Measurements from ENCODE around the gene MFAP4.

Gene MFAP4

GRCh38 chr17:19401321-19402010, 14.5 kb upstream of the MFAP4 start:
- TF ChIP-seq YY1 (IDR thresholded peaks at IDR 0.05; ENCODE audit: low read depth) (no peak), MAX (IDR thresholded peaks at IDR 0.05) (no peak), CREB1 (IDR thresholded peaks at IDR 0.05; ENCODE audit: low read depth) (no peak), FOXM1 (IDR thresholded peaks at IDR 0.05; ENCODE audit: borderline replicate concordance, low read depth) (no peak), TAF1 (IDR thresholded peaks at IDR 0.05; ENCODE audit: low read depth) (no peak), NFIC (IDR thresholded peaks at IDR 0.05) (no peak), EP300 (IDR thresholded peaks at IDR 0.05; ENCODE audit: borderline replicate concordance) (no peak), ZBTB7A (IDR thresholded peaks at IDR 0.05; ENCODE audit: low read depth) (no peak), USF1 (IDR thresholded peaks at IDR 0.05) (no peak), TCF12 (IDR thresholded peaks at IDR 0.05; ENCODE audit: low read depth) (no peak), EGR1 (IDR thresholded peaks at IDR 0.05) (no peak), CEBPB (IDR thresholded peaks at IDR 0.05) (no peak)

GRCh38 chr17:19399750-19400450, 12.9 kb upstream of the MFAP4 start:
- TF ChIP-seq EP300 (IDR thresholded peaks at IDR 0.05; ENCODE audit: borderline replicate concordance): no peak
- TF ChIP-seq NFIC (IDR thresholded peaks at IDR 0.05): no peak
- TF ChIP-seq CREB1 (IDR thresholded peaks at IDR 0.05; ENCODE audit: low read depth): no peak

- no peak for TF ChIP-seq REST (IDR thresholded peaks at IDR 0.05; ENCODE audit: low read depth)
- peak; percentile 37; the same call in 1 of the 2 replicates for TF ChIP-seq NFIC (IDR thresholded peaks at IDR 0.05)
- TF ChIP-seq CREB1 (IDR thresholded peaks at IDR 0.05; ENCODE audit: low read depth): no peak
- TF ChIP-seq EP300 (IDR thresholded peaks at IDR 0.05; ENCODE audit: borderline replicate concordance): no peak
Observed at GRCh38 chr17:19398301-19399181, 11.6 kb upstream of the MFAP4 start.

- TF ChIP-seq MAX (IDR thresholded peaks at IDR 0.05) (no peak), CEBPB (IDR thresholded peaks at IDR 0.05) (no peak), RAD21 (IDR thresholded peaks at IDR 0.05; ENCODE audit: low read depth) (no peak), TAF1 (IDR thresholded peaks at IDR 0.05; ENCODE audit: low read depth) (no peak), USF1 (IDR thresholded peaks at IDR 0.05) (no peak), NFIC (IDR thresholded peaks at IDR 0.05) (no peak), TCF12 (IDR thresholded peaks at IDR 0.05; ENCODE audit: low read depth) (no peak), FOXM1 (IDR thresholded peaks at IDR 0.05; ENCODE audit: borderline replicate concordance, low read depth) (no peak), YY1 (IDR thresholded peaks at IDR 0.05; ENCODE audit: low read depth) (no peak), ZBTB7A (IDR thresholded peaks at IDR 0.05; ENCODE audit: low read depth) (no peak), REST (IDR thresholded peaks at IDR 0.05; ENCODE audit: low read depth) (no peak), EP300 (IDR thresholded peaks at IDR 0.05; ENCODE audit: borderline replicate concordance) (no peak), TEAD4 (IDR thresholded peaks at IDR 0.05) (no peak), EGR1 (IDR thresholded peaks at IDR 0.05) (no peak), CREB1 (IDR thresholded peaks at IDR 0.05; ENCODE audit: low read depth) (no peak)
Observed at GRCh38 chr17:19397556-19398041, 10.6 kb upstream of the MFAP4 start.

GRCh38 chr17:19392303-19392702, 5.3 kb upstream of the MFAP4 start:
- TF ChIP-seq FOXM1 (IDR thresholded peaks at IDR 0.05; ENCODE audit: borderline replicate concordance, low read depth): no peak
